HCT116 (cell line): ENCODE data around the gene ERG. TPM values are rescaled to one million over a fixed set of nuclear protein-coding genes. Genes with fewer than 3 reads are reported as not detected.

Experiments used
- ATAC-seq: fragments of 200-7000 bp; cut with Tn5 transposase; 2 replicates; pipeline ENCODE4 v1.9.1; 2020; ENCODE audit warnings: mild to moderate bottlenecking, moderate library complexity
- BruUV-seq: library from RNA; stranded (reverse); fragments of 400-500 nt; replicated peaks from 2 replicates; lab custom pipeline; 2021; lab: Mats Ljungman, UMichigan
- CTCF ChIA-PET: fragments of 300-600 bp; sonication (Branson Sonifier 250); formaldehyde crosslinking; loops from one replicate; lab custom pipeline; 2021; ENCODE audit warnings: antibody characterized with exemption; lab: Charles Lee
- POLR2A ChIA-PET: fragments of 300-600, 350-600 bp; sonication (Branson Sonifier 250); formaldehyde crosslinking; loops from one replicate; lab custom pipeline; 2021; ENCODE audit warnings: antibody characterized with exemption; lab: Charles Lee
- RAD21 ChIA-PET, 2 experiments: fragments of 300-600 bp; sonication (Branson Sonifier 250); formaldehyde crosslinking; loops; one replicate each; lab custom pipeline; 2023; ENCODE audit warnings: low total read pairs in 2 of 2; ENCODE audit not compliant: uncharacterized antibody in 2 of 2, unreplicated experiment in 2 of 2, low non-redundant PET in 1 of 2; lab: Charles Lee
- DNase-seq: peaks from one replicate; pipeline ENCODE4 v3.0.0-alpha.2; 2010; ENCODE audit warnings: low read depth, low spot score
- H2AFZ ChIP-seq: fragments of 200-600 bp; shearing (Covaris generic), sonication (generic); 2 replicates; pipeline ENCODE4 v1.6.1; 2017; ENCODE audit warnings: low read depth, mixed run types, mixed read lengths, antibody characterized with exemption, low read length; ENCODE audit not compliant: poor library complexity, severe bottlenecking
- H3K27ac ChIP-seq: 2 replicates; pipeline ENCODE4 v1.5.1; 2012; ENCODE audit warnings: low read depth, low read length
- H3K27me3 ChIP-seq: fragments of 200-600 bp; sonication (generic); 2 replicates; pipeline ENCODE4 v1.6.1; 2016; ENCODE audit warnings: mixed run types, low read length, mixed read lengths; ENCODE audit not compliant: insufficient read depth
- H3K36me3 ChIP-seq, 2 experiments: fragments of 200-500 bp in 1 of 2; fragments of 200-600 bp in 1 of 2; sonication (Bioruptor generic) in 1 of 2; sonication (generic) in 1 of 2; 2 replicates each; pipeline versions ENCODE4 v1.5.1 to v1.6.1; 2014 to 2016; ENCODE audit warnings: low read length in 2 of 2, inconsistent platforms in 1 of 2, mixed read lengths in 1 of 2, mixed run types in 1 of 2; ENCODE audit not compliant: insufficient read depth in 2 of 2, control insufficient read depth in 1 of 2
- H3K4me1 ChIP-seq, 2 experiments: fragments of 200-600 bp in 1 of 2; sonication (generic) in 1 of 2; 2 replicates each; pipeline versions ENCODE4 v1.5.1 to v1.6.1; 2012 to 2017; ENCODE audit warnings: low read length in 2 of 2, inconsistent platforms in 1 of 2, mild to moderate bottlenecking in 1 of 2, mixed read lengths in 1 of 2, mixed run types in 1 of 2, moderate library complexity in 1 of 2; ENCODE audit not compliant: insufficient read depth in 2 of 2, control insufficient read depth in 1 of 2
- H3K4me2 ChIP-seq: fragments of 200-600 bp; sonication (generic); 2 replicates; pipeline ENCODE4 v1.6.1; 2017; ENCODE audit warnings: mixed run types, low read length, mixed read lengths
- H3K4me3 ChIP-seq, 2 experiments: fragments of 200-600 bp in 1 of 2; sonication (generic) in 1 of 2; replicated peaks in 1 of 2; 2 replicates each; pipeline ENCODE4 v1.5.1; 2011 to 2016; ENCODE audit warnings: low read length in 2 of 2, control low read depth in 1 of 2, low read depth in 1 of 2, mild to moderate bottlenecking in 1 of 2, mixed read lengths in 1 of 2, mixed run types in 1 of 2
- H3K79me2 ChIP-seq: fragments of 200-600 bp; sonication (generic); 2 replicates; pipeline ENCODE4 v1.6.1; 2017; ENCODE audit warnings: mild to moderate bottlenecking, mixed run types, low read length, moderate library complexity, mixed read lengths; ENCODE audit not compliant: insufficient read depth
- H3K9ac ChIP-seq: fragments of 200-600 bp; sonication (generic); 2 replicates; pipeline ENCODE4 v1.6.1; 2016; ENCODE audit warnings: low read length, mixed read lengths
- H3K9me2 ChIP-seq: fragments of 200-600 bp; sonication (generic), shearing (Covaris generic); 2 replicates; pipeline ENCODE4 v1.6.1; 2017; ENCODE audit warnings: mixed run types, mild to moderate bottlenecking, moderate library complexity; ENCODE audit not compliant: insufficient read depth
- H3K9me3 ChIP-seq, 2 experiments: fragments of 200-500 bp in 1 of 2; fragments of 200-600 bp in 1 of 2; sonication (Bioruptor generic) in 1 of 2; sonication (generic) in 1 of 2; 2 replicates each; pipeline ENCODE4 v1.6.1; 2014 to 2017; ENCODE audit warnings: low read length in 2 of 2, mixed read lengths in 2 of 2, inconsistent platforms in 1 of 2, low read depth in 1 of 2, mild to moderate bottlenecking in 1 of 2, mixed run types in 1 of 2, moderate library complexity in 1 of 2; ENCODE audit not compliant: control insufficient read depth in 1 of 2, insufficient read depth in 1 of 2
- H4K20me1 ChIP-seq: fragments of 200-600 bp; sonication (generic), shearing (Covaris generic); 2 replicates; pipeline ENCODE4 v1.6.1; 2017; ENCODE audit warnings: mixed run types, mild to moderate bottlenecking, moderate library complexity; ENCODE audit not compliant: insufficient read depth
- ATF3 ChIP-seq: IDR thresholded peaks from 2 replicates; pipeline ENCODE4 v1.6.1; 2012
- CBX3 ChIP-seq: IDR thresholded peaks from 2 replicates; pipeline ENCODE4 v1.6.1; 2012; ENCODE audit warnings: low read depth
- CEBPB ChIP-seq: IDR thresholded peaks from 2 replicates; pipeline ENCODE4 v1.6.1; 2012; ENCODE audit warnings: low read depth
- ELF1 ChIP-seq: IDR thresholded peaks from 2 replicates; pipeline ENCODE4 v1.6.1; 2012; ENCODE audit warnings: low read depth, borderline replicate concordance
- EZH2 ChIP-seq: fragments of 200-600 bp; sonication (generic); IDR thresholded peaks from 2 replicates; pipeline ENCODE4 v1.6.1; 2017; ENCODE audit warnings: antibody characterized with exemption, mixed run types
- FOSL1 ChIP-seq: IDR thresholded peaks from 2 replicates; pipeline ENCODE4 v1.6.1; 2012; ENCODE audit warnings: low read depth
- JUND ChIP-seq: IDR thresholded peaks from 2 replicates; pipeline ENCODE4 v1.6.1; 2012
- POLR2A ChIP-seq: IDR thresholded peaks from 2 replicates; pipeline ENCODE4 v1.7.0; 2011; ENCODE audit warnings: borderline replicate concordance; ENCODE audit not compliant: insufficient read depth, insufficient read length; ENCODE audit errors: extremely low read depth
- SP1 ChIP-seq: IDR thresholded peaks from 2 replicates; pipeline ENCODE4 v1.6.1; 2012; ENCODE audit warnings: low read depth
- YY1 ChIP-seq: IDR thresholded peaks from 2 replicates; pipeline ENCODE4 v1.6.1; 2011; ENCODE audit warnings: low read length, low read depth, moderate library complexity, mild to moderate bottlenecking; ENCODE audit not compliant: insufficient replicate concordance; ENCODE audit errors: extremely low read depth
- ZBTB33 ChIP-seq: IDR thresholded peaks from 2 replicates; pipeline ENCODE4 v1.6.1; 2011; ENCODE audit warnings: mild to moderate bottlenecking, low read length, moderate library complexity; ENCODE audit not compliant: insufficient replicate concordance; ENCODE audit errors: extremely low read depth
- ZFX ChIP-seq: fragments of 450-650 bp; IDR thresholded peaks from 2 replicates; pipeline ENCODE4 v1.6.1; 2017
- ZNF274 ChIP-seq: fragments of 200-500 bp; sonication (Bioruptor generic); IDR thresholded peaks from 2 replicates; pipeline ENCODE4 v1.6.1; 2014; ENCODE audit warnings: mild to moderate bottlenecking, low read depth, low read length, inconsistent platforms
- intact Hi-C: fragments of 100-400 bp; cut with micrococcal nuclease; formaldehyde crosslinking; loops from 2 replicates; pipeline ENCODE4 v1.10.0; 2022
- total RNA-seq: library from RNA; stranded (reverse); gene quantifications from one replicate; pipeline ENCODE4 v1.2.1, GENCODE V29; 2021; ENCODE audit not compliant: unreplicated experiment

Gene ERG
- total RNA-seq, 1 experiment from 2014 or later, result 0.17 TPM

- Histone ChIP-seq H3K79me2 (no peaks in the 10 kb centered on the region), H3K9ac (no peak overlapping the region), H3K4me1 (no peaks in the 10 kb centered on the region), H3K9me2 (no peaks in the 10 kb centered on the region), H3K9me3 (no peaks in the 10 kb centered on the region), H4K20me1 (no peaks in the 10 kb centered on the region), H3K27me3 (peaks cover 48% of the 10 kb centered on the region), H3K4me3 (no peak overlapping the region), H3K27ac (no peak overlapping the region), H3K36me3 (no peaks in the 10 kb centered on the region), H2AFZ (no peak overlapping the region), H3K4me2 (no peak overlapping the region)
- TF ChIP-seq YY1 (no peak), SP1 (no peak), FOSL1 (no peak), EZH2 (no peak), ZBTB33 (no peak), JUND (no peak), ZFX (no peak), POLR2A (no peak), CBX3 (no peak), ZNF274 (no peak), ELF1 (no peak), ATF3 (no peak), CEBPB (no peak)
- BruUV-seq, result no TSS peak
- ChIA-PET POLR2A (no interaction called here), CTCF (interaction anchor here (1.0 kb wide), 1 partner anchor 10 kb away, joined by 4 read pairs; no protein-coding TSS in a partner anchor), RAD21 (no interaction called here)
- ATAC-seq (no peak), DNase-seq (no peak)
- intact Hi-C loops, result no loop called here
These were observed 2.6 kb downstream of the ERG start for GRCh38 chr21:38495696-38496095.
